Thymus (tissue), 11 donors: ENCODE data around the gene DENND1B. TPM values are rescaled to one million over a fixed set of nuclear protein-coding genes. Genes with fewer than 3 reads are reported as not detected.

Experiments used
- DNase-seq, 9 donors: peaks; one replicate each; pipeline ENCODE4 v3.0.0-alpha.2; 2013; ENCODE audit warnings: low spot score in 9 of 9, low read depth in 6 of 9, missing footprints in 1 of 9
- H3K27ac ChIP-seq, 2 donors: one replicate each; pipeline ENCODE4 v1.5.1; 2013; ENCODE audit warnings: control low read depth in 1 of 2, low read depth in 1 of 2, low read length in 1 of 2, mild to moderate bottlenecking in 1 of 2, moderate library complexity in 1 of 2
- H3K27me3 ChIP-seq, 2 donors: one replicate each; pipeline ENCODE4 v1.5.1; 2013; ENCODE audit warnings: low read length in 1 of 2; ENCODE audit not compliant: control insufficient read depth in 2 of 2, insufficient read depth in 1 of 2
- H3K36me3 ChIP-seq, 2 donors: one replicate each; pipeline ENCODE4 v1.5.1; 2013; ENCODE audit warnings: low read length in 1 of 2, mild to moderate bottlenecking in 1 of 2, moderate library complexity in 1 of 2; ENCODE audit not compliant: control insufficient read depth in 2 of 2, insufficient read depth in 2 of 2
- H3K4me1 ChIP-seq, 2 donors: one replicate each; pipeline ENCODE4 v1.5.1; 2013; ENCODE audit warnings: low read length in 2 of 2; ENCODE audit not compliant: control insufficient read depth in 2 of 2, insufficient read depth in 2 of 2
- H3K4me3 ChIP-seq, 2 donors: one replicate each; pipeline ENCODE4 v1.5.1; 2013; ENCODE audit warnings: low read length in 2 of 2, control low read depth in 1 of 2, mild to moderate bottlenecking in 1 of 2
- H3K9me3 ChIP-seq, 2 donors: one replicate each; pipeline ENCODE4 v1.5.1; 2013; ENCODE audit warnings: low read length in 1 of 2, mild to moderate bottlenecking in 1 of 2; ENCODE audit not compliant: control insufficient read depth in 2 of 2, insufficient read depth in 1 of 2
- WGBS: extraction: QIAGEN DNeasy Blood & Tissue Kit; methylation state at CpG from one replicate; pipeline ENCODE4 v1.1.7; 2013; 5-methylcytosine and 5-hydroxymethylcytosine counted together
- polyA plus RNA-seq: library from polyadenylated mRNA; stranded (reverse); fragments of 200-250 nt; gene quantifications from one replicate; pipeline ENCODE4 v1.2.3, GENCODE V29; 2013
- total RNA-seq: library from RNA; stranded (reverse); fragments of 120-200 nt; gene quantifications from one replicate; pipeline ENCODE4 v1.2.4, GENCODE V29; 2013
- donor health status: healthy.

DENND1B gene
- total and polyA plus RNA-seq, 2 donors = 8.8 to 23.5 TPM

GRCh38 chr1:197559655-197560054 is 215.6 kb downstream of the DENND1B start:
- Histone ChIP-seq H3K4me3 (no peak overlapping the region), H3K36me3 (peaks cover 0 to 8% of the 10 kb centered on the region in 2 donors), H3K27me3 (no peaks in the 10 kb centered on the region), H3K4me1 (no peaks in the 10 kb centered on the region), H3K27ac (no peak overlapping the region), H3K9me3 (no peaks in the 10 kb centered on the region)
- WGBS = 99% methylated on average over 1 of the region's 1 CpG
- DNase-seq = no peak

GRCh38 chr1:197559244-197559643 is 216.0 kb downstream of the DENND1B start:
- no peak overlapping the region for H3K4me3 ChIP-seq
- peaks cover 0 to 8% of the 10 kb centered on the region in 2 donors for H3K36me3 ChIP-seq
- H3K27me3 ChIP-seq = no peaks in the 10 kb centered on the region
- no peak overlapping the region for H3K27ac ChIP-seq
- no peaks in the 10 kb centered on the region for H3K4me1 ChIP-seq
- whole genome bisulfite sequencing = 89% methylated on average over 1 of the region's 1 CpG
- no peak for DNase-seq
- no peaks in the 10 kb centered on the region for H3K9me3 ChIP-seq

GRCh38 chr1:197557302-197557701 is 218.0 kb downstream of the DENND1B start:
- Histone ChIP-seq H3K4me1 (no peaks in the 10 kb centered on the region), H3K36me3 (peaks cover 0 to 2% of the 10 kb centered on the region in 2 donors), H3K27me3 (no peaks in the 10 kb centered on the region), H3K4me3 (no peak overlapping the region), H3K27ac (no peak overlapping the region), H3K9me3 (no peaks in the 10 kb centered on the region)
- WGBS = 92% methylated on average over 1 of the region's 1 CpG
- no peak for DNase-seq

- H3K9me3 ChIP-seq = no peaks in the 10 kb centered on the region
Observed at GRCh38 chr1:197553281-197553680, 222.0 kb downstream of the DENND1B start.

GRCh38 chr1:197546989-197547388 is 228.3 kb downstream of the DENND1B start:
- WGBS = 100% methylated on average over 1 of the region's 1 CpG
- Histone ChIP-seq H3K27ac (no peak overlapping the region), H3K27me3 (no peaks in the 10 kb centered on the region), H3K4me1 (no peaks in the 10 kb centered on the region), H3K36me3 (no peaks in the 10 kb centered on the region), H3K4me3 (no peak overlapping the region), H3K9me3 (no peaks in the 10 kb centered on the region)
- no peak for DNase-seq

More at GRCh38 chr1:197553281-197553680, 222.0 kb downstream of the DENND1B start:
- no peak for DNase-seq
- Histone ChIP-seq H3K4me1 (no peaks in the 10 kb centered on the region), H3K4me3 (no peak overlapping the region), H3K36me3 (no peaks in the 10 kb centered on the region), H3K27me3 (no peaks in the 10 kb centered on the region), H3K27ac (no peak overlapping the region)
- WGBS = 0% methylated on average over 1 of the region's 1 CpG

GRCh38 chr1:197544553-197544952 is 230.7 kb downstream of the DENND1B start:
- no peak overlapping the region for H3K27ac ChIP-seq
- no peaks in the 10 kb centered on the region for H3K4me1 ChIP-seq
- no peaks in the 10 kb centered on the region for H3K36me3 ChIP-seq
- DNase-seq = no peak
- H3K9me3 ChIP-seq = no peaks in the 10 kb centered on the region
- H3K27me3 ChIP-seq = no peaks in the 10 kb centered on the region
- H3K4me3 ChIP-seq = no peak overlapping the region
- 98% methylated on average over 2 of the region's 2 CpGs for WGBS

GRCh38 chr1:197544130-197544529 is 231.2 kb downstream of the DENND1B start:
- Histone ChIP-seq H3K4me1 (no peaks in the 10 kb centered on the region), H3K36me3 (no peaks in the 10 kb centered on the region), H3K9me3 (no peaks in the 10 kb centered on the region), H3K27me3 (no peaks in the 10 kb centered on the region), H3K27ac (no peak overlapping the region), H3K4me3 (no peak overlapping the region)
- no peak for DNase-seq
- WGBS = over 99% methylated on average over 3 of the region's 3 CpGs

- H3K27ac ChIP-seq = no peak overlapping the region
- H3K4me3 ChIP-seq = no peak overlapping the region
- no peaks in the 10 kb centered on the region for H3K4me1 ChIP-seq
- H3K36me3 ChIP-seq = peaks cover 0 to 4% of the 10 kb centered on the region in 2 donors
- no peak for DNase-seq
- H3K9me3 ChIP-seq = no peaks in the 10 kb centered on the region
- no peaks in the 10 kb centered on the region for H3K27me3 ChIP-seq
Observed at GRCh38 chr1:197541411-197541810, 233.9 kb downstream of the DENND1B start.

GRCh38 chr1:197526736-197527371 is 248.4 kb downstream of the DENND1B start:
- no peak overlapping the region for H3K27ac ChIP-seq
- H3K9me3 ChIP-seq = no peaks in the 10 kb centered on the region
- H3K4me1 ChIP-seq = no peaks in the 10 kb centered on the region
- no peaks in the 10 kb centered on the region for H3K27me3 ChIP-seq
- no peaks in the 10 kb centered on the region for H3K36me3 ChIP-seq
- H3K4me3 ChIP-seq = no peak overlapping the region
- WGBS = 84% methylated on average over 4 of the region's 4 CpGs
- peak in 4 of 9 donors; percentile 15 to 43 (median 24) for DNase-seq
